Mucosa of descending colon (tissue), 3 donors: ENCODE measurements around the gene IL15RA. TPM values are rescaled to one million over a fixed set of nuclear protein-coding genes. Genes with fewer than 3 reads are reported as not detected.
A peak's percentile ranks its signal among the peaks of the same experiment; 100 is the strongest.

ENCODE experiments used
- ATAC-seq: fragments of 200-7000 bp; cut with Tn5 transposase; one replicate; pipeline ENCODE4 v1.9.1; 2020; ENCODE audit warnings: mild to moderate bottlenecking, moderate library complexity
- DNase-seq, 3 donors: peaks; one replicate each; pipeline ENCODE4 v3.0.0-alpha.2; 2020
- H3K36me3 ChIP-seq: fragments of 200-600 bp; one replicate; pipeline ENCODE4 v1.8.0; 2021; ENCODE audit warnings: low read depth, mild to moderate bottlenecking
- H3K4me1 ChIP-seq: fragments of 200-600 bp; one replicate; pipeline ENCODE4 v1.8.0; 2021; ENCODE audit warnings: low read depth, mild to moderate bottlenecking
- H3K4me3 ChIP-seq: fragments of 200-600 bp; one replicate; pipeline ENCODE4 v1.8.0; 2021; ENCODE audit warnings: mild to moderate bottlenecking
- H3K9me3 ChIP-seq: fragments of 200-600 bp; one replicate; pipeline ENCODE4 v1.8.0; 2021; ENCODE audit warnings: mild to moderate bottlenecking
- intact Hi-C, 2 donors: fragments of 100-400 bp; cut with DNase I in 1 of 2; cut with micrococcal nuclease in 1 of 2; formaldehyde crosslinking; loops; one replicate each; pipeline versions ENCODE4 v1.11.0 to v1.11.1; 2022; cut with DNase I, micrococcal nuclease
- total RNA-seq, 3 donors: library from RNA; stranded (reverse); fragmentation: NEBNext Ultra II Directional in 2 of 3; extraction: Animal tissue kit (Norgen Biotek cat#: 25700) in 2 of 3; gene quantifications; one replicate each; pipeline versions ENCODE4 v1.2.1 to v1.2.4, GENCODE V29; 2021 to 2023
- TF ChIP-seq, protein P1 (sequence below): fragments of 200-600 bp; IDR thresholded peaks from one replicate; pipeline ENCODE4 v1.8.0; 2022; ENCODE audit warnings: antibody characterized with exemption, mild to moderate bottlenecking
- donor health status: DM: no; HTN: no; CAD: no; lungs with moderate emphysema.
- donor health status: DM: no; HTN: no; CAD: no.
- donor health status: DM: no; HTN: yes; CAD: no.

Gene IL15RA
- total RNA-seq, 3 donors from 2014 or later = 19.4 to 26.6 (median 20.6) TPM

DNA sequence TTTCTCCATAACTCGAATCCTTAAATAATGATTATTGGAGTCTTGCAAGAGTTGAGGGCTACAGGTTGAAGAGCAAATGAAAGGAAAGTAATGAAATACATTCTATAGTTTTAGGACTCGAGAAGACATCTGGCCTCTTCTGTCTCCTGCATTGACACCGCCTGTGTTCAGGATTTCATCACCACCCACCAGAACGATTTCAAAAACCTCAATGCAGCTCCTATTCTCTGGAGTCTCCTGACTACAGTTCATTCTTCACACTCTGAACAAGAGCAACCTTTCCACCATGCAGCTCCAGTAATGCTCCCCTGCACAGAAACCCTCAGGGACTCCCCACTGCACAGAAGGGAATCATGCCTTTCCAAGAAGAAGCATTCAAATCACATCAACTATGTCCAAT, 5.5 kb downstream of the IL15RA start:
- Histone ChIP-seq H3K36me3 (no peaks in the 10 kb centered on the region), H3K4me3 (no peak overlapping the region), H3K9me3 (no peaks in the 10 kb centered on the region), H3K4me1 (peaks cover 34% of the 10 kb centered on the region)
- intact Hi-C loops = no loop called here
- ATAC-seq (no peak), DNase-seq (no peak)
- TF ChIP-seq, protein P1, sequence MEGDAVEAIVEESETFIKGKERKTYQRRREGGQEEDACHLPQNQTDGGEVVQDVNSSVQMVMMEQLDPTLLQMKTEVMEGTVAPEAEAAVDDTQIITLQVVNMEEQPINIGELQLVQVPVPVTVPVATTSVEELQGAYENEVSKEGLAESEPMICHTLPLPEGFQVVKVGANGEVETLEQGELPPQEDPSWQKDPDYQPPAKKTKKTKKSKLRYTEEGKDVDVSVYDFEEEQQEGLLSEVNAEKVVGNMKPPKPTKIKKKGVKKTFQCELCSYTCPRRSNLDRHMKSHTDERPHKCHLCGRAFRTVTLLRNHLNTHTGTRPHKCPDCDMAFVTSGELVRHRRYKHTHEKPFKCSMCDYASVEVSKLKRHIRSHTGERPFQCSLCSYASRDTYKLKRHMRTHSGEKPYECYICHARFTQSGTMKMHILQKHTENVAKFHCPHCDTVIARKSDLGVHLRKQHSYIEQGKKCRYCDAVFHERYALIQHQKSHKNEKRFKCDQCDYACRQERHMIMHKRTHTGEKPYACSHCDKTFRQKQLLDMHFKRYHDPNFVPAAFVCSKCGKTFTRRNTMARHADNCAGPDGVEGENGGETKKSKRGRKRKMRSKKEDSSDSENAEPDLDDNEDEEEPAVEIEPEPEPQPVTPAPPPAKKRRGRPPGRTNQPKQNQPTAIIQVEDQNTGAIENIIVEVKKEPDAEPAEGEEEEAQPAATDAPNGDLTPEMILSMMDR = no peak

DNA sequence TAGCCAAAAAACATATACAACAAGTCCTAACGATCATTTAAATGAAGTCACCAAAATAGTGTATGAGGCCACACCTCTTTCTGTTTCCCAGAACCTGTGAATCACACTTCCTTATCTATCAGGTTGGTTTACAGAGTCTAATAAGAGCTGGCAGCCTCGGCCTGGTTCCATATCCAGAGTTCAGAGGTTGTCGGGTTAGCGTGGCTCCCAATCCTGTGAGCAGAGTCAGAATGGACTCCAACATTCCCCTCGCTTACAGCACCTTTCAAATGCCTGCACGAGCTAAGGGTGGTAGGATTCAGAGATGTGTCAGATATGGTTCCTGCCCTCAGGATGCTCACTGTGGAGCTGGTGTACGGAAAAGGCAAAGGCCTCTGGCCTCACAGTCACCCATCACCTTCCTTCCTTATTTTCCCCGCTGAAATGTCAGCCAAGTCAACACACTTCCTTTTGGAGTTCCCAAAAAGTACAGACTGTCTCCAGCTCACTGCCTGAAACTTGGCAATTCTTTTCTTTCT, 6.0 kb downstream of the IL15RA start:
- H3K4me1 ChIP-seq = peaks cover 34% of the 10 kb centered on the region
- peak; percentile 87 for ATAC-seq

GRCh38 chr10:5970527-5970926, 6.8 kb downstream of the IL15RA start:
- Histone ChIP-seq H3K4me3 (no peak overlapping the region), H3K4me1 (peaks cover 36% of the 10 kb centered on the region), H3K36me3 (no peaks in the 10 kb centered on the region), H3K9me3 (no peaks in the 10 kb centered on the region)
- DNase-seq = no peak
- TF ChIP-seq, protein P1 = no peak
- intact Hi-C loops = no loop called here
- ATAC-seq = no peak

More for the DNA sequence above, 6.0 kb downstream of the IL15RA start:
- DNase-seq = peak in 2 of 3 donors; percentile 69 to 84
- Histone ChIP-seq H3K36me3 (no peaks in the 10 kb centered on the region), H3K4me3 (no peak overlapping the region), H3K9me3 (no peaks in the 10 kb centered on the region)
- TF ChIP-seq, protein P1 = no peak
- intact Hi-C loops = no loop called here

DNA sequence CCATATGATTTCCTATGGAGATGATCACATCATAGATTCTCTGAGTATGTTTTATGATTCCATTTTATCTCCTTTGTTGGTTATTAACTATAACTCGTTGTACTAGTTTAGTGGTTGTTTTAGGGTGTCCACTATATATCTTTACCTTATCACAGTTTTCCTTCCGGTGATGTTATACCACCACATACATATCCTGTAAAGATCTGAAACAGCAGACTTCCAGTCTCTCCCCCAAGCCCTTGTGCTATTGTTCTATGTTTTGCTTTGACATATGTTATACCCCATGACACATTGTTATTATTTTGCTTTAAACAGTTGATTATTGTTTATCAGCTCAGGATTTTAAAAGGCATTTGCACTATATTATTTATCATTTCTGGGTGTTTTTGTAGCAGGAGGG, 7.3 kb downstream of the IL15RA start:
- DNase-seq (no peak), ATAC-seq (no peak)
- Histone ChIP-seq H3K4me3 (no peak overlapping the region), H3K36me3 (no peaks in the 10 kb centered on the region), H3K4me1 (peaks cover 36% of the 10 kb centered on the region), H3K9me3 (no peaks in the 10 kb centered on the region)
- TF ChIP-seq, protein P1 = no peak
- intact Hi-C loops = no loop called here

GRCh38 chr10:5968681-5969453, 8.5 kb downstream of the IL15RA start:
- Histone ChIP-seq H3K4me3 (no peak overlapping the region), H3K4me1 (peaks cover 28% of the 10 kb centered on the region), H3K9me3 (no peaks in the 10 kb centered on the region), H3K36me3 (no peaks in the 10 kb centered on the region)
- DNase-seq (peak in 1 of 3 donors; percentile 1), ATAC-seq (no peak)
- TF ChIP-seq, protein P1 = no peak
- intact Hi-C loops = no loop called here
